ENCODE results near the gene TMEFF2.
"Not testable (repeated sequence)": the region's sequence is repeated elsewhere in the genome, so short reads cannot be mapped to it uniquely, and the experiment has no call there.

TMEFF2 gene

GRCh38 chr2:191930205-191930604 lies 264.5 kb downstream of the TMEFF2 start:
- DNase-seq (ENCODE audit: low spot score) = no peak

GRCh38 chr2:191929288-191929687 lies 265.4 kb downstream of the TMEFF2 start:
- no peak for DNase-seq (ENCODE audit: low spot score)

- DNase-seq (ENCODE audit: low spot score) = no peak
Observed at GRCh38 chr2:191927991-191928390, 266.7 kb downstream of the TMEFF2 start.

- DNase-seq (ENCODE audit: low spot score) = no peak
Observed at GRCh38 chr2:191927319-191927867, 267.3 kb downstream of the TMEFF2 start.

- DNase-seq (ENCODE audit: low spot score) = no peak
Observed at GRCh38 chr2:191926671-191927070, 268.1 kb downstream of the TMEFF2 start.

- no peak for DNase-seq (ENCODE audit: low spot score)
Observed at GRCh38 chr2:191923652-191923997, 271.1 kb downstream of the TMEFF2 start.

- DNase-seq (ENCODE audit: low spot score) = no peak
Observed at GRCh38 chr2:191922736-191923651, 271.7 kb downstream of the TMEFF2 start.

GRCh38 chr2:191921650-191922049 lies 273.1 kb downstream of the TMEFF2 start:
- DNase-seq (ENCODE audit: low spot score) = not testable (repeated sequence)

GRCh38 chr2:191920502-191920901 lies 274.2 kb downstream of the TMEFF2 start:
- DNase-seq (ENCODE audit: low spot score) = no peak

GRCh38 chr2:191917967-191918651 lies 276.6 kb downstream of the TMEFF2 start:
- no peak for DNase-seq (ENCODE audit: low spot score)

- DNase-seq (ENCODE audit: low spot score) = no peak
Observed at GRCh38 chr2:191917430-191917881, 277.3 kb downstream of the TMEFF2 start.

GRCh38 chr2:191916826-191917225 lies 277.9 kb downstream of the TMEFF2 start:
- DNase-seq (ENCODE audit: low spot score) = no peak

- DNase-seq (ENCODE audit: low spot score) = no peak
Observed at GRCh38 chr2:191915750-191916149, 279.0 kb downstream of the TMEFF2 start.

GRCh38 chr2:191913796-191914195 lies 280.9 kb downstream of the TMEFF2 start:
- no peak for DNase-seq (ENCODE audit: low spot score)

GRCh38 chr2:191912764-191913163 lies 282.0 kb downstream of the TMEFF2 start:
- DNase-seq (ENCODE audit: low spot score) = no peak

- no peak for DNase-seq (ENCODE audit: low spot score)
Observed at GRCh38 chr2:191910518-191910917, 284.2 kb downstream of the TMEFF2 start.

GRCh38 chr2:191908874-191909273 lies 285.9 kb downstream of the TMEFF2 start:
- DNase-seq (ENCODE audit: low spot score) = no peak

GRCh38 chr2:191907545-191907944 lies 287.2 kb downstream of the TMEFF2 start:
- DNase-seq (ENCODE audit: low spot score) = no peak

GRCh38 chr2:191907091-191907490 lies 287.6 kb downstream of the TMEFF2 start:
- no peak for DNase-seq (ENCODE audit: low spot score)

GRCh38 chr2:191905336-191905735 lies 289.4 kb downstream of the TMEFF2 start:
- DNase-seq (ENCODE audit: low spot score) = no peak

- no peak for DNase-seq (ENCODE audit: low spot score)
Observed at GRCh38 chr2:191901031-191901430, 293.7 kb downstream of the TMEFF2 start.

GRCh38 chr2:191899410-191899809 lies 295.3 kb downstream of the TMEFF2 start:
- no peak for DNase-seq (ENCODE audit: low spot score)
